Testis (tissue), 3 donors: Measurements from ENCODE around the gene SYDE2. TPM values are rescaled to one million over a fixed set of nuclear protein-coding genes. Genes with fewer than 3 reads are reported as not detected.
"Not testable (repeated sequence)": the region's sequence is repeated elsewhere in the genome, so short reads cannot be mapped to it uniquely, and the experiment has no call there.

ENCODE experiments used
- DNase-seq: peaks from one replicate; pipeline ENCODE4 v3.0.0-alpha.2; 2019
- H3K27ac ChIP-seq, 2 donors: fragments of 200-600 bp; sonication (generic); one replicate each; pipeline ENCODE4 v1.5.1; 2019
- H3K27me3 ChIP-seq: fragments of 200-600 bp; sonication (generic); one replicate; pipeline ENCODE4 v1.5.1; 2019
- H3K36me3 ChIP-seq: fragments of 200-600 bp; sonication (generic); one replicate; pipeline ENCODE4 v1.5.1; 2017; ENCODE audit warnings: low read depth; ENCODE audit errors: missing control alignments
- H3K4me1 ChIP-seq: fragments of 200-600 bp; sonication (generic); one replicate; pipeline ENCODE4 v1.5.1; 2019
- H3K4me3 ChIP-seq, 2 donors: fragments of 200-600 bp; sonication (generic); one replicate each; pipeline ENCODE4 v1.5.1; 2017 to 2019
- H3K9me3 ChIP-seq: fragments of 200-600 bp; sonication (generic); one replicate; pipeline ENCODE4 v1.5.1; 2017
- CTCF ChIP-seq, 3 experiments: fragments of 450-650 bp in 2 of 3; fragments of 200-600 bp in 1 of 3; sonication (generic) in 1 of 3; IDR thresholded peaks; one replicate each; pipeline ENCODE4 v1.5.1; 2016 to 2019; ENCODE audit warnings: antibody characterized with exemption in 3 of 3, mild to moderate bottlenecking in 2 of 3, moderate library complexity in 1 of 3
- POLR2A ChIP-seq: fragments of 450-650 bp; IDR thresholded peaks from one replicate; pipeline ENCODE4 v1.6.1; 2017; ENCODE audit warnings: antibody characterized with exemption, mild to moderate bottlenecking, moderate library complexity
- WGBS, 2 donors: methylation state at CpG; one replicate each; pipeline ENCODE4 v1.1.5; 2018; 5-methylcytosine and 5-hydroxymethylcytosine counted together
- intact Hi-C: fragments of 100-400 bp; cut with DNase I; formaldehyde crosslinking; loops from one replicate; pipeline ENCODE4 v1.15.1; 2023; ENCODE audit warnings: low total_unique reads
- polyA plus RNA-seq: library from polyadenylated mRNA; stranded (reverse); fragments of 350-450 nt; fragmentation: Illumina TruSeq; extraction: RNeasy Lipid Tissue Mini Kit (QIAGEN cat#74804); gene quantifications from one replicate; pipeline ENCODE4 v1.2.3, GENCODE V29; 2014; ENCODE audit warnings: low read depth, low replicate concordance; ENCODE audit not compliant: insufficient read depth
- total RNA-seq, 2 donors: library from RNA; depleted of rRNA; stranded (reverse); fragments of >200 nt; gene quantifications; one replicate each; pipeline ENCODE4 v1.2.3, GENCODE V29; 2016

SYDE2 gene
- total and polyA plus RNA-seq, 3 donors from 2014 or later = 3.7 to 10.2 (median 8.8) TPM

DNA sequence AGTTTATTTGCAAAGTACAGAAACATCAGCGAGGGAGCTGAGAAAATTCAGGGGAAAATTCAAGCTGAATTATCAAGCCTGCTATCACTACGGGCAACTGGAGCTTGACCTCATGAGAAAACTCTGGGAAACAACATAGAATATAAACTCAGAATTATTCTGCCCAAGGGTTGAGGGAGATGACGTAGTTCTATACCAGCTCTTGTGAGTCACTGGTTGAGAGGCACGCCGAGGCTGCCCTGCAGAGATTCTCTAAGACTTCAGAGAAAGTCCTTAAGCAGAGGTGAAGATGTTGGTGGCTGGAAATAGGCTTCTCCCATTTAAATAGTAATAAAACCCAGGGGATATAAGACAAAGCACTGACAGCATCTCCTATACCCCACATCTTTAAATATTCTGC is 12.3 kb downstream of the SYDE2 start:
- Histone ChIP-seq H3K4me3 (no peak overlapping the region), H3K4me1 (no peaks in the 10 kb centered on the region)
- WGBS, 2 donors = 82 to 92% methylated on average over 5 of the region's 5 CpGs

GRCh38 chr1:85187021-85187420 is 13.8 kb downstream of the SYDE2 start:
- H3K4me1 ChIP-seq, H3K4me3 ChIP-seq, H3K9me3 ChIP-seq, DNase-seq, H3K27ac ChIP-seq, H3K36me3 ChIP-seq, intact Hi-C loops, H3K27me3 ChIP-seq: not testable (repeated sequence)
- 92% methylated on average over 3 of the region's 3 CpGs; no CpG with 5 or more reads in 1 of the 2 donors for WGBS, 2 donors

More for the DNA sequence above, 12.3 kb downstream of the SYDE2 start:
- Histone ChIP-seq H3K27me3 (no peaks in the 10 kb centered on the region), H3K9me3 (no peaks in the 10 kb centered on the region), H3K27ac (no peak overlapping the region), H3K36me3 (no peaks in the 10 kb centered on the region)
- TF ChIP-seq POLR2A = no peak
- no peak for TF ChIP-seq CTCF (IDR thresholded peaks at IDR 0.05)
- intact Hi-C loops = no loop called here
- DNase-seq = no peak

GRCh38 chr1:85184245-85184644 is 16.6 kb downstream of the SYDE2 start:
- no peak for DNase-seq
- H3K27me3 ChIP-seq = no peaks in the 10 kb centered on the region
- WGBS, 2 donors = 78 to 83% methylated on average over 1 of the region's 1 CpG
- TF ChIP-seq POLR2A (no peak), CTCF (IDR thresholded peaks at IDR 0.05) (no peak)
- no peak overlapping the region for H3K27ac ChIP-seq
- intact Hi-C loops = no loop called here
- H3K4me3 ChIP-seq = no peak overlapping the region
- H3K9me3 ChIP-seq = no peaks in the 10 kb centered on the region
- H3K4me1 ChIP-seq = no peaks in the 10 kb centered on the region
- no peaks in the 10 kb centered on the region for H3K36me3 ChIP-seq

DNA sequence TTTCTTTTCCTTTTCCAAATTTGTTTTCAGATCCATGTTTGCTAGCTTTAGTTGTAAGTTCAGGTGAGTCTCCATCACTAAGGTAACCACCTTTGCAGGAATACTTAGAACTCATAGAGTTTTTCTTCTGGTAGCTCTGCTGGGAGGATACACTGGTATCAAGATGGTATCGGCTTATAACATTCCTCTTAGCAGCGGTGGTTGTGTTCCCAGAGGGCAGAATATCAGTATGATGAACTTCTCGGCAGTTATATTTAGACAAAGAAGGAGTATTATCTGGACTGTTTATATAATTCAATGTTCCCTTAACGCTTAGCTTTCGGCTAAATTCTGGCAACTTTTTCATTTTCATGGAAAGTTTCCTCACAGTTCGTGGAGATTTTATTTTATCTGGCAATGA is 18.1 kb downstream of the SYDE2 start:
- 62 to 63% methylated on average over 6 of the region's 6 CpGs for WGBS, 2 donors
- Histone ChIP-seq H3K36me3 (no peaks in the 10 kb centered on the region), H3K27ac (no peak overlapping the region), H3K27me3 (no peaks in the 10 kb centered on the region), H3K4me1 (no peaks in the 10 kb centered on the region), H3K4me3 (no peak overlapping the region), H3K9me3 (no peaks in the 10 kb centered on the region)
- DNase-seq = no peak
- intact Hi-C loops = no loop called here
- TF ChIP-seq POLR2A = no peak
- TF ChIP-seq CTCF (IDR thresholded peaks at IDR 0.05) = no peak

- 95 to 100% methylated on average over 2 of the region's 2 CpGs for WGBS, 2 donors
- Histone ChIP-seq H3K9me3 (no peaks in the 10 kb centered on the region), H3K4me3 (no peak overlapping the region), H3K27ac (no peak overlapping the region), H3K36me3 (no peaks in the 10 kb centered on the region), H3K27me3 (no peaks in the 10 kb centered on the region), H3K4me1 (no peaks in the 10 kb centered on the region)
- no peak for DNase-seq
- intact Hi-C loops = no loop called here
- no peak for TF ChIP-seq CTCF (IDR thresholded peaks at IDR 0.05)
- TF ChIP-seq POLR2A = no peak
Observed at GRCh38 chr1:85180869-85181268, 19.9 kb downstream of the SYDE2 start.
